ENCODE data around the gene RBFOX2. TPM values are rescaled to one million over a fixed set of nuclear protein-coding genes. Genes with fewer than 3 reads are reported as not detected.
"Not testable (repeated sequence)": the region's sequence is repeated elsewhere in the genome, so short reads cannot be mapped to it uniquely, and the experiment has no call there.

RBFOX2 gene
- total RNA-seq, 1 donor from 2014 or later, result 64.1 TPM

GRCh38 chr22:35811670-35812069, 217.0 kb downstream of the RBFOX2 start:
- H3K27me3 ChIP-seq, result no peaks in the 10 kb centered on the region
- H3K9me3 ChIP-seq, result no peaks in the 10 kb centered on the region
- DNase-seq (no peak), ATAC-seq (no peak)
- no peaks in the 10 kb centered on the region for H3K4me1 ChIP-seq
- H3K4me3 ChIP-seq, result no peak overlapping the region
- no peak for TF ChIP-seq CTCF (IDR thresholded peaks at IDR 0.05)
- no peak overlapping the region for H3K27ac ChIP-seq
- peaks cover 18% of the 10 kb centered on the region for H3K36me3 ChIP-seq
- intact Hi-C loops (cut with DNase I), result no loop called here

GRCh38 chr22:35809816-35810215, 218.8 kb downstream of the RBFOX2 start:
- Histone ChIP-seq H3K4me1 (no peaks in the 10 kb centered on the region), H3K9me3 (no peaks in the 10 kb centered on the region), H3K27me3 (no peaks in the 10 kb centered on the region), H3K4me3 (no peak overlapping the region), H3K36me3 (peaks cover 18% of the 10 kb centered on the region), H3K27ac (no peak overlapping the region)
- TF ChIP-seq CTCF (IDR thresholded peaks at IDR 0.05), result no peak
- ATAC-seq, result no peak
- no peak for DNase-seq
- intact Hi-C loops (cut with DNase I), result no loop called here

- TF ChIP-seq CTCF (IDR thresholded peaks at IDR 0.05), result no peak
- H3K27me3 ChIP-seq, result no peaks in the 10 kb centered on the region
- no peaks in the 10 kb centered on the region for H3K9me3 ChIP-seq
- H3K4me1 ChIP-seq, result no peaks in the 10 kb centered on the region
- DNase-seq (no peak), ATAC-seq (no peak)
- no peak overlapping the region for H3K27ac ChIP-seq
- intact Hi-C loops (cut with DNase I), result no loop called here
- peaks cover 18% of the 10 kb centered on the region for H3K36me3 ChIP-seq
- no peak overlapping the region for H3K4me3 ChIP-seq
Measured at GRCh38 chr22:35808377-35808776, 220.2 kb downstream of the RBFOX2 start.

- DNase-seq; H3K4me3 ChIP-seq; ATAC-seq; H3K27me3 ChIP-seq; H3K27ac ChIP-seq; H3K4me1 ChIP-seq; H3K9me3 ChIP-seq; intact Hi-C loops (cut with DNase I): not testable (repeated sequence)
- H3K36me3 ChIP-seq, result peaks cover 18% of the 10 kb centered on the region
Measured at GRCh38 chr22:35806668-35807067, 222.0 kb downstream of the RBFOX2 start.

- intact Hi-C loops (cut with DNase I), result no loop called here
Measured at GRCh38 chr22:35805466-35805865, 223.2 kb downstream of the RBFOX2 start.

GRCh38 chr22:35804421-35804820, 224.2 kb downstream of the RBFOX2 start:
- DNase-seq, result no peak
- intact Hi-C loops (cut with DNase I), result no loop called here
- Histone ChIP-seq H3K27ac (no peak overlapping the region), H3K27me3 (no peaks in the 10 kb centered on the region), H3K4me1 (peaks cover 4% of the 10 kb centered on the region), H3K9me3 (no peaks in the 10 kb centered on the region), H3K36me3 (peaks cover 16% of the 10 kb centered on the region), H3K4me3 (no peak overlapping the region)
- TF ChIP-seq CTCF (IDR thresholded peaks at IDR 0.05), result no peak
- no peak for ATAC-seq

More at GRCh38 chr22:35805466-35805865, 223.2 kb downstream of the RBFOX2 start:
- TF ChIP-seq CTCF (IDR thresholded peaks at IDR 0.05), result no peak
- Histone ChIP-seq H3K27me3 (no peaks in the 10 kb centered on the region), H3K4me3 (no peak overlapping the region), H3K36me3 (peaks cover 18% of the 10 kb centered on the region), H3K27ac (no peak overlapping the region), H3K4me1 (peaks cover 4% of the 10 kb centered on the region), H3K9me3 (no peaks in the 10 kb centered on the region)
- no peak for DNase-seq
- no peak for ATAC-seq

Measured in upper lobe of right lung (tissue), 1 donor.